Skin of body (tissue), 3 donors: ENCODE data around the gene OTUD5. TPM values are rescaled to one million over a fixed set of nuclear protein-coding genes. Genes with fewer than 3 reads are reported as not detected.
"Not testable (repeated sequence)": the region's sequence is repeated elsewhere in the genome, so short reads cannot be mapped to it uniquely, and the experiment has no call there.

Experiments
- DNase-seq: peaks from one replicate; lab custom pipeline; 2025; lab: John Stamatoyannopoulos, UW
- small RNA-seq: library from RNA; depleted of rRNA; stranded (forward); fragments of <200 nt; gene quantifications from one replicate; pipeline ENCODE3, GENCODE V24; 2014; ENCODE audit warnings: low replicate concordance
- total RNA-seq: library from RNA; depleted of rRNA; stranded (reverse); fragments of >200 nt; gene quantifications from one replicate; pipeline ENCODE4 v1.2.3, GENCODE V29; 2014

Gene OTUD5
- total RNA-seq, 1 donor from 2014 or later: 19.9 TPM

DNA sequence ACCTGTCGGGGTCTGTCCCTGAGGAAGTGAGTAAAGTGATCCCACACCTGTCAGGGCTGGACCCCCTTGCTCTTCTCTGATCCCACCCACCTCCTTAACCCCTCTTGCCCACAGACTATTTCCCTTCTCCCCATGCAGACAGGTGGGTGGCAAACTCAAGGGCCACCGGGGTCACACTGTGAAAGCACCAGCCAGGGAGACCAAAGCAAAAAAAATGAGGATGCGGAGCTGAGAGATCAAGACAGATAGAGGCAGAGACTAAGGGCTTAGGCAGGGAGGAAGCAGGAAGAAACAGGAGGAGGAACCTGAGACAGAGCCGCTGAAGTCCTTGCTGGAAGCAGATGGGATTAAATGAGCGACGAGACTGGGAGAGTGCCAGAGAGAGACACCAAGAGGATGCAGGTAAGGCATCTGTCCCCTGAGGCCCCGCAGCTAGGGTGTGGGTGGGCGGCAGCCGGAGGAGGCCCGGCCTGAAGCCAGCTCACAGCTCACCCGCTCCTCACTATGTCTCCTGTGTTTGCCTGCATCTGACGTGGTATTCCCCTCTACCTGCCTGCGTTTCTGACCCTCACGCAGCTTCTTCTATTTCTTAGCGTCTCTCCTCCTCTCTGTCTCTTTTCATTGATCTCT is 67.0 kb downstream of the OTUD5 start:
- no peak for DNase-seq

DNA sequence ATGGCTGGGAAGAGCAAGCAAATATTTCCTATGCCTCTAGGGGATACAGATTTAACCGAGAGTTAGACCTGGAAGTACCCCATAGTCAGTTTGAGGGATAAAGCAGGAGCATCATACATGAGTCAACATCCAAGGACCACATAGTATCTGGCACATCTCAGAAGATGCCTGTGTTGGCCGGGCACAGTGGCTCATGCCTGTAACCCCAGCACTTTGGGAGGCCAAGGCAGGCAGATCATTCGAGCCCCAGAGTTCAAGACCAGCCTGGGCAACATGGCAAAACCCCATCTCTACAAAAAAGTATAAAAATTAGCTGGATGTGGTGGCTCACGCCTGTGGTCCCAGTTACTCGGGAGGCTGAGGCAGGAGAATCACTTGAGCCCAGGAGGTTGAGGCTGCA is 70.8 kb downstream of the OTUD5 start:
- DNase-seq: not testable (repeated sequence)

DNA sequence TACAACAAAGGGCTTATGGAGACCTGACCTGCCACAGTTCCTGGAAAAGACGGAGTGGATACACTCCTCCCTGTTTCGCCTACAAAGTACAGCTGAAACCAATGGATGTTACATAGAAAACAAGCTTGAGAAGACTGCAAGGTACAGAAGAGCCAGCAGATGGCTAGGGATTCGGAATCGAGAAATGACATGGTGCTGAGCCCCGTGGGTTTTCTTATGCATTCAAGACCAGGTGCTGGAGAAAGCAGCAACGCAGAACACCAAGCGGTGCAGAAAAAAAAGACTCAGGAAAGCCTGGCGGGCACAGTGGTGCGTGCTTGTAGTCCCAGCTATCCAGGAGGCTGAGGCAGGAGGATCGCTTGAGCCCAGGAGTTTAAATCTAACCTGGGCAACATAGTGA is 73.7 kb downstream of the OTUD5 start:
- no peak for DNase-seq

DNA sequence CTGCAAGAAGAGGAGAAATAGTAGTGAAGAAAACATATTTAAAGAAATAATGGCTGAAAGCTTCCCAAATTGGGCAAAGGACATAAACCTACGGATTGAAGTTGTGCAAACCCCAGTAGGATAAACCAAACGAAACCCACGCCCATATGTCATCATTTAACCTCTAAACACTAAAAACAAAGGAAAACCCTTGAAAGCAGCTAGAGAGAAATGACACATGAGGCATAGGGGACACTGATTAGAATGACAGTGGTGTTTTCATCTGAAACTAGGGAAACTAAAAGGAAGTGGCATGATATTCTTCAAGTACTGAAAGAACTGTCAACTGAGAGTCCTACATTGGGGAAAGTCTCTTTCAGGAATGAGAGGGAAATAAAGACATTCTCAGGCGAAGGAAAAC is 80.5 kb downstream of the OTUD5 start:
- DNase-seq: not testable (repeated sequence)

Small RNA genes lying within 50 kb of the gene (small RNA-seq; reads per million reads assigned to genes)
- gene RNU6-722P: not detected

Other genes starting within 250 kb of the OTUD5 start
- gene GLOD5, start 195.9 kb downstream of the OTUD5 start, total RNA-seq: not detected
- 1.1 TPM for gene GATA1, start 171.0 kb downstream of the OTUD5 start, total RNA-seq
- 58.6 TPM for gene HDAC6, start 155.5 kb downstream of the OTUD5 start, total RNA-seq
- not detected for gene ERAS, start 131.1 kb downstream of the OTUD5 start, total RNA-seq
- gene PCSK1N, start 122.0 kb downstream of the OTUD5 start, total RNA-seq: 0.30 TPM
- gene TIMM17B, start 59.8 kb downstream of the OTUD5 start, total RNA-seq: 15.0 TPM
- 31.7 TPM for gene PQBP1, start 59.7 kb downstream of the OTUD5 start, total RNA-seq
- gene SLC35A2, start 46.0 kb downstream of the OTUD5 start, total RNA-seq: 7.6 TPM
- gene PIM2, start 38.6 kb downstream of the OTUD5 start, total RNA-seq: 5.9 TPM
- 2.7 TPM for gene KCND1, start 14.2 kb upstream of the OTUD5 start, total RNA-seq
- gene GRIPAP1, start 44.7 kb upstream of the OTUD5 start, total RNA-seq: 23.7 TPM
- 17.0 TPM for gene TFE3, start 85.8 kb upstream of the OTUD5 start, total RNA-seq
- 3.6 TPM for gene CCDC120, start 101.4 kb upstream of the OTUD5 start, total RNA-seq
- 1.5 TPM for gene PRAF2, start 116.4 kb upstream of the OTUD5 start, total RNA-seq
- gene WDR45, start 122.3 kb upstream of the OTUD5 start, total RNA-seq: 29.6 TPM
- 15.4 TPM for gene GPKOW, start 166.1 kb upstream of the OTUD5 start, total RNA-seq
- 1.4 TPM for gene MAGIX, start 205.2 kb upstream of the OTUD5 start, total RNA-seq
- gene PLP2, start 214.3 kb upstream of the OTUD5 start, total RNA-seq: 24.7 TPM
- 8.1 TPM for gene PRICKLE3, start 228.8 kb upstream of the OTUD5 start, total RNA-seq
- gene SYP, start 242.6 kb upstream of the OTUD5 start, total RNA-seq: 1.7 TPM